KG1 (cell line): ENCODE data around the gene OR1L1.

ENCODE experiments used
- DNase-seq: peaks from one replicate; lab custom pipeline; 2025; lab: John Stamatoyannopoulos, UW

OR1L1 gene

GRCh38 chr9:122661416-122661815 is at the start of gene OR1L1:
OR1L1 (plus strand) TSS chr9:122661716; CDS start chr9:122661716, 0 bp downstream.
- no peak for DNase-seq

GRCh38 chr9:122614362-122614761 is 47.2 kb upstream of the OR1L1 start, which contains the start of gene OR1Q1:
OR1Q1 (plus strand) TSS chr9:122614738; CDS start chr9:122614738, 0 bp downstream.
- DNase-seq = no peak

DNA sequence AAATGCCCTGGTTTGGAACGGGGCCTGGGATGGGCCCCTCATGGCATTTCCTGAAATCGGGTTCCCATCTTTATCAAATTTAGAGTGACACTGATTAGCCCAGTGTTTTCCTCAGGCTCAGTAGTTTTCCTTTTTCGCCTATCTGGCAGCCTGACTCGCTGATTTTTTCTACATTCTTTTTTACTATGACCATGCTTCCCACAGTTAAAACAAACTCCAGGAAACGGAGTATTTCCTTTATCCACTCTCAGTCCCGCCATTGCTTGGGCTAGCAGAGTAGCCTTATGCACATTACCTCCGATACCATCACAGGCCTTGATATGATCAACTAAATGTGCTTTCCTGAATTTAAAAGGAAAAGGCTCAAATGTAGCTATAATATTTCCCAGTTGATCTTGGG is 41.5 kb upstream of the OR1L1 start:
- no peak for DNase-seq

GRCh38 chr9:122642226-122642625 is 19.3 kb upstream of the OR1L1 start:
- no peak for DNase-seq

- DNase-seq = no peak
Measured at GRCh38 chr9:122656378-122656777, 5.1 kb upstream of the OR1L1 start.

DNA sequence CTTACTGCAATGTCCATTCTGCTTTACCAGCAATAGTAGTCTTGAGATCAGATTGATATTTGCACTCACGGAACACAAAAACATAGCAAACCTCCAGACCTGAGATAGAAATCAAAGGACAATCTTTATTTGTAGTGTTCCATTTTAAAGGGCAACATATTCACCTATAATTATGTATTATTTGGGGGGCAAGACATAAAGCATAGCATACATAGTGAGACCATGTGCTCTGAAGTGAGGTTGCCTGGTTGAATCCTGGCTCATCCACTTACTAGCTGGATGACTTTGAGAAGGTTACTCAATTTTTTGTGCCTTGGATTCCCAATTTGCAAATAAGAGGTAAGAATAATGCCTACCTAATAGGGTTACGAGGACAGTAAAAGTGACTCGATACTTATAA is 4.0 kb upstream of the OR1L1 start, which contains the start of gene OR1B1:
TSS of gene OR1B1 (minus strand) at position 101 of the 400 bp plus-strand sequence.
- DNase-seq = no peak

DNA sequence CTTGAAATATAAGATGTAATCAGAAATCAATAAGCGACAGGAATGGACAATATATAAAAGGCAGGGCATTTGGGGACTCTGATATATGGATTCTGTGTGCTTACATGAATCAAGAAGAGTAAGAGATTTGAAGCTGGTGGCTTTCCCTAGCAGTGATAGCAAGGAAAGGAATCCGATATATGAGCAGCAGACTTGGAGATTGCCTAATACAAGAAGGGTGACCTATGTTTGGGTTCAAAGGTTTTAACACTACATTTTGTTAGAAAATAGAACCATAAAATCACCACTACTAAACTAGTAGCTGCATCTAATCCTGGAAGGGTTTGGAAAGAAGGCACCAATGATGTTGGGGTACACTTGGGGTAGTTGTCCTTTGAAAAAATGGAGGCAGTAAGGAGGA is 11.0 kb downstream of the OR1L1 start:
- no peak for DNase-seq

DNA sequence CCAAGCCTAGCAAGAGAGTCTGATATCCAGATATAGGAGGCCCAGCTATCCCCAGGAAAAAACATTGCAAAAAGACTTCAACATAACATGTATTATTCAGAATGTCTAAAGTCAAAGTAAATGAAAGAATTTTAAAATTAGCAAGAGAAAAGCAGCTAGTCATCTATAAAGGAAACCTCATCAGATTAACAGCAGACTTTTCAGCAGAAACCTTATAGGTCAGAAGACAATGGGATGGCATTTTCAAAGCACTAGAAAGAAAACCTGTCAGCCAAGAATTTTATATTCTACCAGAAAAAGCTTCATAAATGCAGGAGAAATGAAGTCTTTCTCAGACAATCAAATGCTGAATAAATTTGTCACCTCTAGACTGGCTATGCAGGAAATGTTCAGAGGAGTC is 23.3 kb downstream of the OR1L1 start:
- DNase-seq = no peak

GRCh38 chr9:122695696-122696095 is 34.2 kb downstream of the OR1L1 start:
- DNase-seq = no peak
